Skeletal muscle satellite cell (primary cell): ENCODE data around the gene SIRPB2. TPM values are rescaled to one million over a fixed set of nuclear protein-coding genes. Genes with fewer than 3 reads are reported as not detected.

Experiments
- H3K27me3 ChIP-seq: 2 replicates; pipeline ENCODE4 v1.7.0; 2013; ENCODE audit warnings: low read length; ENCODE audit not compliant: control insufficient read depth, insufficient read depth
- H3K36me3 ChIP-seq: 2 replicates; pipeline ENCODE4 v1.7.0; 2013; ENCODE audit warnings: mild to moderate bottlenecking, control low read depth, low read length; ENCODE audit not compliant: insufficient read depth
- H3K4me1 ChIP-seq: 2 replicates; pipeline ENCODE4 v1.7.0; 2013; ENCODE audit warnings: low read length; ENCODE audit not compliant: control insufficient read depth, insufficient read depth
- H3K4me2 ChIP-seq: 2 replicates; pipeline ENCODE4 v1.7.0; 2013; ENCODE audit warnings: mild to moderate bottlenecking, low read length
- H3K4me3 ChIP-seq: 2 replicates; pipeline ENCODE4 v1.7.0; 2013; ENCODE audit warnings: low read length
- H3K9ac ChIP-seq: 2 replicates; pipeline ENCODE4 v1.7.0; 2013; ENCODE audit warnings: mild to moderate bottlenecking, low read depth, low read length, moderate library complexity
- H3K9me3 ChIP-seq: replicated peaks from 2 replicates; pipeline ENCODE4 v1.7.0; 2013; ENCODE audit warnings: mild to moderate bottlenecking, control low read depth, low read length
- total RNA-seq: library from RNA; depleted of rRNA; stranded (reverse); fragments of >200 nt; gene quantifications from 2 replicates; pipeline ENCODE4 v1.2.3, GENCODE V29; 2012; rRNA removed

The SIRPB2 gene
- total RNA-seq: not detected in 2 replicates

- H3K9me3 ChIP-seq: no peaks in the 10 kb centered on the region
- H3K4me2 ChIP-seq: no peak within 1 kb of the TSS
- H3K9ac ChIP-seq: no peak within 1 kb of the TSS
- no peaks in the 10 kb centered on the region for H3K4me1 ChIP-seq
- H3K27me3 ChIP-seq: peaks cover 72% of the 10 kb centered on the region
- no peak within 1 kb of the TSS for H3K4me3 ChIP-seq
- H3K36me3 ChIP-seq: no peaks in the 10 kb centered on the region
These were observed at the start of gene SIRPB2 for GRCh38 chr20:1491281-1491840. SIRPB2 (minus strand) TSS chr20:1491420; CDS start chr20:1491359, 61 bp downstream.

DNA sequence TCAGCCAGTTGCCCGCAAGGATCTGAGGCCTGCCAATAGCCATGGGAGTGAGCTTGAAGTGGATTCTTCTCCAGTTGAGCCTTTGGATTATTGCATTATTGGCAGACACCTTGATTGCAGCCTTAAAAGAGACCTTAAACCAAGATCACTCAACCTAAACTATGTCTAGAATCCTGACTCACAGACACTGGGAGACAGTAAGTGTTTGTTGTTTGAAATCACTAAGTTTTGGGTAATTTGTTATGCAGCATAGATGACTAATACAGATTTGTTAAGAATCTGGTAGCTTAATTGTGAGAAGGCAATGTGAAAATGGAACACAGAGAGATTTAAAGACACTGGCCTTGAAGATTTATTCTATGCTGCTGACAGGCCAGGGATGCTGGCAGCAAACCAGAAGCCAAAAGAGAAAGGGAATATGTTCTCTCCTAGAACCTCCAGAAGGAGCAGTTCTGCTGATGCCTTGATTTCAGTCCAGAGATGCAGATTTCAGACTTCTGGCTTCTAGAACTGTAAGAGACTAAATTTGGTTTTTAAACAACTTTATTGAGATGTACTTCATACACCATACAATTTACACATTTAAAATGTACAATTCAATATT is 48.7 kb upstream of the SIRPB2 start:
- Histone ChIP-seq H3K9me3 (no peaks in the 10 kb centered on the region), H3K36me3 (no peaks in the 10 kb centered on the region), H3K4me2 (no peak overlapping the region), H3K4me3 (no peak overlapping the region), H3K4me1 (no peaks in the 10 kb centered on the region), H3K27me3 (peaks cover 11% of the 10 kb centered on the region), H3K9ac (no peak overlapping the region)

GRCh38 chr20:1538655-1539054 is 47.4 kb upstream of the SIRPB2 start:
- no peaks in the 10 kb centered on the region for H3K4me1 ChIP-seq
- no peaks in the 10 kb centered on the region for H3K36me3 ChIP-seq
- H3K9ac ChIP-seq: no peak overlapping the region
- no peak overlapping the region for H3K4me3 ChIP-seq
- H3K9me3 ChIP-seq: no peaks in the 10 kb centered on the region
- peaks cover 24% of the 10 kb centered on the region for H3K27me3 ChIP-seq
- H3K4me2 ChIP-seq: no peak overlapping the region

- Histone ChIP-seq H3K9ac (no peak overlapping the region), H3K4me1 (no peaks in the 10 kb centered on the region), H3K9me3 (no peaks in the 10 kb centered on the region), H3K4me3 (no peak overlapping the region), H3K27me3 (peaks cover 30% of the 10 kb centered on the region), H3K4me2 (no peak overlapping the region), H3K36me3 (no peaks in the 10 kb centered on the region)
These were observed 46.5 kb upstream of the SIRPB2 start for GRCh38 chr20:1537731-1538058.

GRCh38 chr20:1536893-1537730 is 45.9 kb upstream of the SIRPB2 start:
- Histone ChIP-seq H3K27me3 (peaks cover 30% of the 10 kb centered on the region), H3K4me2 (no peak overlapping the region), H3K4me3 (no peak overlapping the region), H3K36me3 (no peaks in the 10 kb centered on the region), H3K9ac (no peak overlapping the region), H3K4me1 (no peaks in the 10 kb centered on the region), H3K9me3 (no peaks in the 10 kb centered on the region)

GRCh38 chr20:1535420-1536175 is 44.4 kb upstream of the SIRPB2 start:
- no peak overlapping the region for H3K4me2 ChIP-seq
- no peaks in the 10 kb centered on the region for H3K9me3 ChIP-seq
- H3K36me3 ChIP-seq: no peaks in the 10 kb centered on the region
- no peak overlapping the region for H3K9ac ChIP-seq
- H3K4me1 ChIP-seq: no peaks in the 10 kb centered on the region
- peaks cover 30% of the 10 kb centered on the region for H3K27me3 ChIP-seq
- no peak overlapping the region for H3K4me3 ChIP-seq

- Histone ChIP-seq H3K4me2 (no peak overlapping the region), H3K4me1 (no peaks in the 10 kb centered on the region), H3K9me3 (no peaks in the 10 kb centered on the region), H3K27me3 (peaks cover 30% of the 10 kb centered on the region), H3K36me3 (no peaks in the 10 kb centered on the region), H3K9ac (no peak overlapping the region), H3K4me3 (no peak overlapping the region)
These were observed 43.3 kb upstream of the SIRPB2 start for GRCh38 chr20:1534526-1534925.

DNA sequence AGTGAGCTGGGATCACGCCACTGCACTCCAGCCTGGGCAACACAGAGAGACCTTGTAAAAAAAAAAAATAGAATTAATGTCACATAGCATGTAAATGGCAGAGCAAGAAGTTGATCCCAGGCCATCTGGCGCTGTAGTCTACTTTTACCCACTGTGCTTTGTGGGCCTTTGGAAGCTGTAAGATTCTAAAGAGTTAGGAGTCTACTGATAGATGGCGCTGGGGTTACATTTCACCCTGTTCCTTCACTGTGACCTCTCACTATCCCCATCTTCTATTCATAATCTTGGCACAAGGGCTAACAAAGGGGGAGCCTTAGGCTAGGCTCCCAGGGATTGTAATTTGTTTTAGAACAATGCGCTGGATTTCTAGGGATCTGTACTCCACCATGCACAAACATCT is 41.8 kb upstream of the SIRPB2 start:
- Histone ChIP-seq H3K4me2 (no peak overlapping the region), H3K36me3 (no peaks in the 10 kb centered on the region), H3K9me3 (no peaks in the 10 kb centered on the region), H3K9ac (no peak overlapping the region), H3K27me3 (peaks cover 30% of the 10 kb centered on the region), H3K4me3 (no peak overlapping the region), H3K4me1 (no peaks in the 10 kb centered on the region)

GRCh38 chr20:1528811-1529210 is 37.6 kb upstream of the SIRPB2 start:
- no peak overlapping the region for H3K4me3 ChIP-seq
- H3K27me3 ChIP-seq: peaks cover 7% of the 10 kb centered on the region
- no peaks in the 10 kb centered on the region for H3K4me1 ChIP-seq
- H3K4me2 ChIP-seq: no peak overlapping the region
- no peak overlapping the region for H3K9ac ChIP-seq
- H3K9me3 ChIP-seq: no peaks in the 10 kb centered on the region
- no peaks in the 10 kb centered on the region for H3K36me3 ChIP-seq

- H3K36me3 ChIP-seq: no peaks in the 10 kb centered on the region
- no peaks in the 10 kb centered on the region for H3K4me1 ChIP-seq
- H3K27me3 ChIP-seq: no peaks in the 10 kb centered on the region
- no peak overlapping the region for H3K9ac ChIP-seq
- no peaks in the 10 kb centered on the region for H3K9me3 ChIP-seq
- H3K4me3 ChIP-seq: no peak overlapping the region
- H3K4me2 ChIP-seq: no peak overlapping the region
These were observed 36.7 kb upstream of the SIRPB2 start for GRCh38 chr20:1527923-1528322.

DNA sequence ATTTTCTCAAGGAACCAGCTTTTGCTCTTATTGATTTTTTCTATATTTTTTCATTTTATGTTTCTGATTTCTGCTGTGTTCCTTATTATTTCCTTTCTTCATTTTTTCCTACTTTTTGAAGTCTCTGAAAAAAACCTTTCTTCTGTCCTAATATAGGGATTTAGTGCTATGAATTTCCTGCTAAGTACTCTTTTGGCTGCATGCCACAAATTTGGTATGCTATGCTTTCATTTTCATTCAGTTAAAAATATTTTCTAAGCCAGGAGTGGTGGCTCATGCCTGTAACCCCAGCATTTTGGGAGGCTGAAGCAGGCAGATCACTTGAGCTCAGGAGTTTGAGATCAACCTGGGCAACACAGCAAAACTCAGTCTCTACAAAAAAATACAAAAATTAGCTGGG is 35.7 kb upstream of the SIRPB2 start:
- Histone ChIP-seq H3K4me1 (no peaks in the 10 kb centered on the region), H3K4me2 (no peak overlapping the region), H3K9ac (no peak overlapping the region), H3K9me3 (no peaks in the 10 kb centered on the region), H3K4me3 (no peak overlapping the region), H3K27me3 (peaks cover 3% of the 10 kb centered on the region), H3K36me3 (no peaks in the 10 kb centered on the region)
